Ishikawa (cell line): Measurements from ENCODE around the gene SLC25A31.

ENCODE experiments used
- NFIC ChIP-seq: IDR thresholded peaks from 2 replicates; pipeline ENCODE4 v1.6.1; 2012
- RAD21 ChIP-seq: IDR thresholded peaks from 2 replicates; pipeline ENCODE4 v1.6.1; 2012; ENCODE audit warnings: low read depth
- TEAD4 ChIP-seq: IDR thresholded peaks from 2 replicates; pipeline ENCODE4 v1.6.1; 2012

GRCh38 chr4:127685292-127685691 lies 44.9 kb upstream of the SLC25A31 start:
- TF ChIP-seq NFIC (no peak), RAD21 (no peak), TEAD4 (no peak)
